ENCODE results near the gene RAD51. TPM values are rescaled to one million over a fixed set of nuclear protein-coding genes. Genes with fewer than 3 reads are reported as not detected.

The RAD51 gene
- total RNA-seq, 1 experiment from 2014 or later, result 20.9 TPM

GRCh38 chr15:40739047-40739446 lies 44.1 kb downstream of the RAD51 start:
- BruUV-seq (replicated peaks), result no TSS peak
- RAD21 ChIA-PET (ENCODE audit: low non-redundant PET in 1 of 2, low total read pairs in 2 of 2, uncharacterized antibody in 2 of 2, unreplicated experiment in 2 of 2), result no interaction called here
- H3K36me3 ChIP-seq (ENCODE audit: control insufficient read depth in 1 of 2, insufficient read depth in 2 of 2, low read length in 2 of 2), result peaks cover 42 to 46% of the 10 kb centered on the region in 2 experiments; a peak in 3 of 4 replicates

GRCh38 chr15:40739854-40740253 lies 44.9 kb downstream of the RAD51 start:
- Histone ChIP-seq H4K20me1 (ENCODE audit: insufficient read depth) (no peaks in the 10 kb centered on the region), H3K27me3 (ENCODE audit: insufficient read depth, low read length) (no peaks in the 10 kb centered on the region), H3K4me2 (ENCODE audit: low read length) (no peak overlapping the region), H3K27ac (ENCODE audit: low read depth, low read length) (no peak overlapping the region), H3K4me1 (ENCODE audit: control insufficient read depth in 1 of 2, insufficient read depth in 2 of 2, low read length in 2 of 2) (no peaks in the 10 kb centered on the region), H3K9me2 (ENCODE audit: insufficient read depth) (no peaks in the 10 kb centered on the region), H3K36me3 (ENCODE audit: control insufficient read depth in 1 of 2, insufficient read depth in 2 of 2, low read length in 2 of 2) (peaks cover 40 to 46% of the 10 kb centered on the region in 2 experiments; a peak in 3 of 4 replicates), H3K4me3 (replicated peaks in 1 of 2; ENCODE audit: low read depth in 1 of 2, low read length in 2 of 2) (no peak overlapping the region), H3K9ac (ENCODE audit: low read length) (no peak overlapping the region), H3K9me3 (ENCODE audit: control insufficient read depth in 1 of 2, insufficient read depth in 1 of 2, low read depth in 1 of 2, low read length in 2 of 2) (no peaks in the 10 kb centered on the region), H3K79me2 (ENCODE audit: insufficient read depth, low read length) (no peaks in the 10 kb centered on the region), H2AFZ (ENCODE audit: low read depth, low read length, poor library complexity, severe bottlenecking) (no peak overlapping the region)
- ATAC-seq, result peak; percentile 65
- no peak for DNase-seq (ENCODE audit: low read depth, low spot score)
- BruUV-seq (replicated peaks), result no TSS peak
- RAD21 ChIA-PET (ENCODE audit: low non-redundant PET in 1 of 2, low total read pairs in 2 of 2, uncharacterized antibody in 2 of 2, unreplicated experiment in 2 of 2), result no interaction called here
- TF ChIP-seq ZFX (IDR thresholded peaks at IDR 0.05), result no peak
- TF ChIP-seq POLR2A (IDR thresholded peaks at IDR 0.05; ENCODE audit: borderline replicate concordance, extremely low read depth, insufficient read depth, insufficient read length), result no peak
- TF ChIP-seq YY1 (IDR thresholded peaks at IDR 0.05; ENCODE audit: extremely low read depth, insufficient replicate concordance, low read depth, low read length), result no peak
- peak; percentile 27; the same call in 1 of the 2 replicates for TF ChIP-seq RAD21 (IDR thresholded peaks at IDR 0.05; ENCODE audit: low read depth)
- TF ChIP-seq CTCF (IDR thresholded peaks at IDR 0.05 in 2 of 3, conservative IDR thresholded peaks at IDR 0.05 in 1 of 3; ENCODE audit: borderline replicate concordance in 1 of 3, insufficient read depth in 1 of 3, low read depth in 2 of 3, low read length in 2 of 3), result peak in 1 of 3 experiments; percentile 41; a peak in 2 of 6 replicates
- TF ChIP-seq POLR2AphosphoS5 (IDR thresholded peaks at IDR 0.05; ENCODE audit: low read depth, low read length), result no peak
- no peak for TF ChIP-seq SIN3A (IDR thresholded peaks at IDR 0.05; ENCODE audit: low read depth)
- no peak for TF ChIP-seq TCF7L2 (IDR thresholded peaks at IDR 0.05; ENCODE audit: borderline replicate concordance, extremely low read depth, insufficient read depth, insufficient read length)
- TF ChIP-seq REST (IDR thresholded peaks at IDR 0.05; ENCODE audit: low read depth), result no peak
- TF ChIP-seq MAX (IDR thresholded peaks at IDR 0.05), result no peak
- TF ChIP-seq EZH2phosphoT487 (IDR thresholded peaks at IDR 0.05; ENCODE audit: borderline replicate concordance), result no peak
- POLR2A ChIA-PET, result no interaction called here
- intact Hi-C loops (cut with micrococcal nuclease), result no loop called here
- CTCF ChIA-PET, result interaction anchor here (1.0 to 1.3 kb wide), 2 partner anchors 150 to 155 kb away, joined by 3 to 4 read pairs; partner anchors contain the start of gene VPS18

More at GRCh38 chr15:40739047-40739446, 44.1 kb downstream of the RAD51 start:
- intact Hi-C loops (cut with micrococcal nuclease), result no loop called here
- Histone ChIP-seq H2AFZ (ENCODE audit: low read depth, low read length, poor library complexity, severe bottlenecking) (no peak overlapping the region), H4K20me1 (ENCODE audit: insufficient read depth) (no peaks in the 10 kb centered on the region), H3K9ac (ENCODE audit: low read length) (no peak overlapping the region), H3K4me3 (replicated peaks in 1 of 2; ENCODE audit: low read depth in 1 of 2, low read length in 2 of 2) (no peak overlapping the region), H3K27ac (ENCODE audit: low read depth, low read length) (no peak overlapping the region), H3K79me2 (ENCODE audit: insufficient read depth, low read length) (no peaks in the 10 kb centered on the region), H3K9me2 (ENCODE audit: insufficient read depth) (no peaks in the 10 kb centered on the region), H3K4me1 (ENCODE audit: control insufficient read depth in 1 of 2, insufficient read depth in 2 of 2, low read length in 2 of 2) (no peaks in the 10 kb centered on the region), H3K4me2 (ENCODE audit: low read length) (no peak overlapping the region), H3K27me3 (ENCODE audit: insufficient read depth, low read length) (no peaks in the 10 kb centered on the region), H3K9me3 (ENCODE audit: control insufficient read depth in 1 of 2, insufficient read depth in 1 of 2, low read depth in 1 of 2, low read length in 2 of 2) (no peaks in the 10 kb centered on the region)
- ATAC-seq (no peak), DNase-seq (ENCODE audit: low read depth, low spot score) (no peak)
- ChIA-PET CTCF (interaction anchor here (0.9 to 1.3 kb wide), 2 partner anchors 46 to 151 kb away, joined by 3 read pairs; no protein-coding TSS in a partner anchor), POLR2A (no interaction called here)
- no peak for TF ChIP-seq ATF3 (IDR thresholded peaks at IDR 0.05)
- no peak for TF ChIP-seq FOSL1 (IDR thresholded peaks at IDR 0.05; ENCODE audit: low read depth)

Measured in HCT116 (cell line).